ENCODE data around the gene MKRN2OS.
"Not testable (repeated sequence)": the region's sequence is repeated elsewhere in the genome, so short reads cannot be mapped to it uniquely, and the experiment has no call there.

The MKRN2OS gene

DNA sequence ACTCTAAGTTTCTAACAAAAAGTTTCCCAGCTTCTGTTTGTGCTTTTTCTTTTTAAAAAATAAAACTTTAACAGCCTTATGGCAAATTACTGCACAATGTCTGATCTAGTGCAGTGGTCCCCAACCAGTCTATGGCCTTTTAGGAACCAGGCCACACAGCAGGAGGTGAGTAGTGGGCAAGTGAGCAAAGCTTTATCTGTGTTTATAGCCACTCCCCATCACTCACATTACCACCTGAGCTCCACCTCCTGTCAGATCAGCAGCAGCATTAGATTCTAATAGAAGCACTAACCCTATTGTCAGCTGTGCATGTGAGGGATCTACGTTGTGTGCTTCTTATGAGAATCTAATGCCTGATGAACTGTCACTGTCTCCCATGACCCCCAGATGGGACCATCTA is 17.2 kb upstream of the MKRN2OS start:
- in situ Hi-C loops (cut with HindIII; ENCODE audit: low sequenced_read_pairs): no loop called here

DNA sequence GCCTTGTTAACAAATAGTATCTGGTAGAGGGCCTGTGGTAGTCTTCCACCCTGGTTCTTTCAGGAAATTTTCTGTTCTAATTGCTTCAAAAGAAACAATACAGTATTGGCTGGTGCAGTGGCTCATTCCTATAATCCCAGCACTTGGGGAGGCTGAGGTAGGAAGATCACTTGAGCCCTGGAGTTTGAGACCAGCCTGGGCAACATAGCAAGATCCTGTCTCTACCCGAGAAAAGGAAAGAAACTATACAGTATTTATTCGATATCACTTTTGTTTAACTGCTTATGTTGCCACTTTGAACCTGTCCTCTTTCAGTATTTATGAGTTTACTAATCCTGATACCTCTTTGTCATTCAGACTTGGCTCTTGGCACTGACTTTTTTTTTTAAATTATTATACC is 16.1 kb upstream of the MKRN2OS start:
- in situ Hi-C loops (cut with HindIII; ENCODE audit: low sequenced_read_pairs): no loop called here

DNA sequence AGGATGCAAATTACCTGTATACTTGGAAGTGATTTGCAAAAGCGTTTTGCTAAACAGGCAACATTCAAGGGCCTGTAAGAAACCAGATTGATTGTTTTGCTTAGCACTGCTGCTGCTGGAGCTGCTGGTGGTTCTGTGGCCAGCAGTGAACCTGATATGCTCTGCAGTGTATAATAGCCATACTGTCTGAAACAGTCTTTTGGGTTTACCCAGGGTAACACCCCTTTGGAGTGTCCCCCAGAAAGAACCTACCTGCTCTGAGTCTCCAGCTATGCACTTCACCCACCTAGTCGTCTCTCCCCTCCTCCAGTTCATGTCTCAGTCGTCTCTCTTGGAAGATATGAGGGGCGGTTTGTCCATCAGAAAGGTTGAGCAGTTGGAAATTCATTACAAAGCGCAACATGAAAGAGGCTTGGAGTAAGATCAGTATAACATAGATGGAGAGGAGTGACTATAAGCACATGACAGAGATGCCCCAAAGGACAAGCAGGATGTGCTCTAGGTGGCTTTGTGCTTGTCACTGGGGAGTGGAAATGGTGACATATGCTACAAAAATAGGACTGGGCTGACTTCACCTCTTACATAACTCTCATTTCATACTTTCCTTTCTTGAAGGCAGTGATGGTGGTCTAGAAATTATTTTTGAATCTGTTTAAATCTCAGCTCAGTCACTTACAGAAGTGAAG is 15.3 kb upstream of the MKRN2OS start:
- in situ Hi-C loops (cut with HindIII; ENCODE audit: low sequenced_read_pairs): no loop called here

DNA sequence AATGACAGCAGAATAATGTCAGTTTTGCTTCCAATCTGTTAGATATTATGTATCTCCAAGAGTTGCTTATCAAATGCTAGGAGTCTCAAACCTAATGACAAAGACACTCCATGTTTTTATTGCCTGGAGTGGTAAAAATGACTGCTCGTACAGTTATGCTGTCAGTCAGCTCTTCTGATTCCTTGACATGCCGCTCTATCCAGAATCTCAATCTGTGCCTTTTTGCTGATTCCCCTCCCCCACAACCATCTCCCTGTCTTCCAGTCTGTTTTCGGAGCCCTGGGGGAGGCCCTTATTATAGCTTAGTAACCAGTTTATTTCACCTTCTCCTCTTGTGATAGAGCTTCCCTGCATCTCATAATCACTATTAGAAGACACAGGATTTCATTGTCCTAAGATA is 14.2 kb upstream of the MKRN2OS start:
- in situ Hi-C loops (cut with HindIII; ENCODE audit: low sequenced_read_pairs): loop anchor here (5.0 kb wide), 1 partner anchor 37 kb away; no protein-coding TSS in a partner anchor

DNA sequence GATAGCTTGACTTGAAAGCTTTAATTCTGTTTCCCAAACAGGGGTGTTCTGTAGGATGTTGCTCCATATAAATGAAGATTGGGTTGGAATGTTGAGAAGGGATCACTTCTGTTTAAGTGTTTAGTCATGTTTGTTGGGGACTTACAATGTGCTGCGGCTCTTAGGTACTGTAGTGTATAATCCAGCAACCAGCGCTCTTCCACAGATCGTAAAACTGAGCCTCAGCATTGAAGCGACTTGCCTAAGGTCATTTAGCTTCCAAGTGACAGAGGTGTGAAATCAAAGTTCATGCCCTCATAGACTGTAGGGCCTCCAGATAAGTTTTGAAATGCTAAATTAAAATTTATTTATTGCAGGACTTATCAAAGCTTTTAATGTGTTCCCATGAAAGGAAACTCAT is 13.4 kb upstream of the MKRN2OS start:
- in situ Hi-C loops (cut with HindIII; ENCODE audit: low sequenced_read_pairs): loop anchor here (5.0 kb wide), 1 partner anchor 36 kb away; no protein-coding TSS in a partner anchor

DNA sequence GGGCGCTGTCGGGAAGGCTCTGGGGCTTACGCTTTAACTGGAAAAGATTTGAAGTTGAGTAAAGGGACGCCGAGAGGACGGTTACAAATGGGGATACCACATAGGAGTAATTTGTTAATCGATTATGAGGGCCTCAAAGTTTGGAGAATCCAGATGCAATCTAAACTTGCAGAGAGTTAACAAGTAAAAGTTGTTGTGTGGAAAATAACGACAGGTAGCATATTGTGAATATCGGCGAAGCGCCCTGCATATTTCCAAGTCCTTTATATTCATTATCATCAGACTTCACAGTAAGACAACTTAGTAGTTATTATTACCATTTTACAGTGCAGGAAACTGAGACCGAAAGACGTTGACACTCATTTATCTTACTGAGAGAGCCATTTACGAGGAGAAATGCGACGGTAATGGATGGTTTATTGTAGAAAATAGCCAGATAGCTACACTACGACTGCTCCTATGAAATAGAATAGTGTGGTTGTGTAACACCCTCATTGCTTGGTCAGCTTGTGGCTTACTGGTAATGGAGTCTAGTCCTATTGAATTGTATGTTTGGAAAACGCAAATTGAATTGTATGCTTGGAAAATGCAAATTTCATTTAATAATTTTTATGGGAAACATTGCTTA is 12.3 kb upstream of the MKRN2OS start:
- in situ Hi-C loops (cut with HindIII; ENCODE audit: low sequenced_read_pairs): loop anchor here (5.0 kb wide), 1 partner anchor 35 kb away; no protein-coding TSS in a partner anchor

DNA sequence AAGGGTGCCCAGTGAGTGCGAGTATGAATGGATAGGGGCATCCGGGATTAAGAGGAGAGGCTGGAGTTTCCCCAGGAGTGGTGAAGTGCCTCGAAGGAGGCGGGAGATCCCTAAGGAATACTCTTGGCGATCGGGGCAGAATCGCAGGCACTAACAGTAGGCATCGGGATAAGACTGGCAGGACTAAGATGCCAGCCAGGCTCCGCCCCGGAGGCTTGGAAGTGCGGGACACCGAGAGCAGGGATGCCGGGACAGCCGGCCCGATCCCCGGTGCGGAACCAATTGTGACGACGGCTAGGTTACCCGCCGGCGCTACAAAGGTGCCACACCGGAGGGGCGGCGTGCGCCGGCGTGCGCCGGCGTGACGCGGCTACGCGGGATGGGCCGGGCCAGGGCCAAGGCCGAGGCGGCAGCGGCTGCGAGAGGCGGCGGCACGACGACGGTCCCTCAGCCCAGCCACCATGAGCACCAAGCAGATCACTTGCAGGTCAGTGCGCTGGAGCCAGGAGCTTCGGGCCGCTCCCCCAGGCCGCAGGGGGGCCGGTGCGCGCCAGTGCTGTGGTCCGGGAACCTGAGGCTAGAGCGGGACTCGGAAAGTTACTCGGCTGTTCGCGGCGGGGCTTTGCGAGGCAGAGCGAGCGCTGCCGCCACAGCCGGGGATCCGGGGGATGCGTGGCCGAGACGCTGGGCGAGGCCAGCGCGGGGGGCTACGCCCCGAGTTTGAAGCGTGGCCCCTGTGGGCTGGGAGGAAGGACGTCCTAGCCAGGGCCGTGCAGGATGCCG is 11.6 kb upstream of the MKRN2OS start, which contains the start of gene MKRN2:
TSS of gene MKRN2 (plus strand) at position 398 of the 783 bp plus-strand sequence. CDS start at position 462, 64 bp downstream.
- in situ Hi-C loops (cut with HindIII; ENCODE audit: low sequenced_read_pairs): loop anchor here (5.0 kb wide), 1 partner anchor 35 kb away; no protein-coding TSS in a partner anchor

DNA sequence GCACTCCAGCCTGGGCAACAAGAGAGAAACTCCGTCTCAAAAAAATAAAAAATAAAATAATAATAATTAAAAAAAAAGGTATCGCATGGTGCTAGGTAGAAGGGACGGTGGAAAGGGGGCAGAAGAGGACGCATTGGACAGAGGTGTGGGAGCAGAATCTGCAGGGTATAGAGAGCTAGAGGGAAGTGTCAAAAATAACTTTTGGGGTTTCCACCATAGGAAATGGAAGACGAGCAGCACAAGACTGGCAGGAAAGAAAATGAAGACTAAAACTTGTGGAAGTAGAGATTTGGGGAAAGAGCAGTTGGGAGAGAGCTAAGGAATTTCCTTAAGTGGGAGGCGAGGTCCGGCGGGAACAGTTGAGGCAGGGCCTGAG is 11.0 kb upstream of the MKRN2OS start:
- in situ Hi-C loops (cut with HindIII; ENCODE audit: low sequenced_read_pairs): loop anchor here (5.0 kb wide), 1 partner anchor 34 kb away; no protein-coding TSS in a partner anchor

DNA sequence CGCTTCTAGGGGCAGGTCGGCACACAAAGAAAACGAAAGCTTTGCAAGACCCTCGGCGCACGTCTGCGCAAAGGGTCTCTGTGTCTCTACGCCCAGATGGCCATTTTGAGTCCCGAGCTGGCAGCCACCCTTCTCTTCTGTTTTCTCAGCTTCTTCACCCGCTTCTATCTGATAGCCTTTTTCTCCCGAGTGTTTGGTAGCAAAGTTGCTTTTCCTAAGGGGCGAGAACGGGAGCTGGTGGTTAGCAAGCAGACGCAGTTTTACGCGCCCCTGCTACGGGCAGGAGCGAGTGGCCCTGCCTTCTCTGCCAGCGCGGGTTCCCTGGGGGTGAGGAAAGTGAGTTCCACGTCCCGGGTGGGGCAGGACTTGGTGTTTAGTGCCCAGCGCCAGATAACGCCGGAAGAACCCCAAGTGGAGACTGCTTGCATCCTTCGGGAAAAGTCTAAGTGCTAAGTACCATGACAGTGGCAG is 8.7 kb upstream of the MKRN2OS start:
- in situ Hi-C loops (cut with HindIII; ENCODE audit: low sequenced_read_pairs): no loop called here

DNA sequence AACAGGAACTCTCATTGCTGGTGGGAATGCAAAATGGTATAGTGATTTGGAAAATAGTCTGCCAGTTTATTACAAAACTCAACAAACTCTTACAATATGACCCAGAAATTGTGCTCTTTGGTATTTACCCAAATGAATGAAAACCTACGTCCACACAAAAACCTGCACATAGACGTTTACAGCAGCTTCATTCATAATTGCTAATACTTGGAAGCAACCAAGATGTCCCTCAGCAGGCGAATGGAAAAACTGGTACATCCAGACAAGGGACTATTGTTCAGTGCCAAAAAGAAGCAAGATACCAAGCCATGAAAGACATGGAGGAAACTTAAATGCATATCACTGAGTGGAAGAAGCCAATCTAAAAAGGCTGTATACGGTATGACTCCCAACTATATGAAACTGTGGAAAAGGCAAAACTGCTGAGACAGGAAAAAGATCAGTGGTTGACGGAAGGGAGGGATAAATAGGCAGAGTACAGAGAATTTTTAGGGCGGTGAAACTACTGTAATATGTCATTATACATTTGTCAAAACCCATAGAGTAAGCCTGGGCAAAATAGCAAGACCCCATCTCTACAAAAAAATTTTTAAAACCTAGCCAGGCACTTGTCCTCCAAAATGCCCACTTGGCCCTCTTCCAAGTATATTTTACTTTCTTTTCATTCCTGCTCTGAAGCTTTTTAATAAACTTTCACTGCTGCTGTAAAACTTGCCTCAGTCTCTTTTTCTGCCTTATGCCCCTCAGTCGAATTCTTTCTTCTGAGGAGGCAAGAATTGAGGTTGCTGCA is 4.9 kb upstream of the MKRN2OS start:
- in situ Hi-C loops (cut with HindIII; ENCODE audit: low sequenced_read_pairs): no loop called here

DNA sequence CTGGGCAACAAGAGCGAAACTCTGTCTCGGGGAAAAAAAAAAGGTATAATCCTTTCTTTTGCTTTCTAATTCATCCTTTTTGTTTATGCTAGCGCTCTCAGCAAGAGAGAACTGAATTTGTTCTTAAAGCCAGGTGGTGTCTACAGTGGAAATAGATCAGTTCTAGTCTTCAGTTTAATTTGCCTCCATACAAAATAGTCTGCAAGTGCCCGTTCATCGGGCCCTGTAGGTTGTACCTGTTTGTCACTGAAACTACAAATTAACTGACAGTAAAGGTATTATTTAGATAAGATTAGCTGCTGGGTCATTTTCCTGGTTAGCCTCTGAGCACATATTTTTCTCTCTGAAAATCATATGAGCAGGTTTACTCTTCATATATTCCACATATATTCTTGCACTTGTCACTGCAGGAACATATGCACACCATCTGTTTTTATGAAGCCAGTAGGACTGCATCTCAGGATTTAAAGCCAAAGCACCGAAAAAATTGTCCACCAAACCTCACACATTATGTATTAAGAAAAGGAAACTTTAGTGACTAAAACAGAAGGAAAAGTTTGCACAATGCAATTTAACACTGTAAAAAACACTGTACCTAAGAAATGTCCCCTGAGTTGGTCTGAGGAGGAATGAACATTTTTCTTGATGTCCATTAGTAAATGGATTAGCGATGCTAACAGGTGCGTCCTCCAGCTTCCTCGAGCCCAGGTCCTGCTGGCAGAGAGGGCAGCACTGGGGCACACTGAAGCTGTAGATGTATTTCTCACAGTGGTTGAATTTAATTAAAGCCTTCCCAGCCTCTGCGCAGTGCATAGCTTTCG is 437 bp downstream of the MKRN2OS start:
- in situ Hi-C loops (cut with HindIII; ENCODE audit: low sequenced_read_pairs): no loop called here

DNA sequence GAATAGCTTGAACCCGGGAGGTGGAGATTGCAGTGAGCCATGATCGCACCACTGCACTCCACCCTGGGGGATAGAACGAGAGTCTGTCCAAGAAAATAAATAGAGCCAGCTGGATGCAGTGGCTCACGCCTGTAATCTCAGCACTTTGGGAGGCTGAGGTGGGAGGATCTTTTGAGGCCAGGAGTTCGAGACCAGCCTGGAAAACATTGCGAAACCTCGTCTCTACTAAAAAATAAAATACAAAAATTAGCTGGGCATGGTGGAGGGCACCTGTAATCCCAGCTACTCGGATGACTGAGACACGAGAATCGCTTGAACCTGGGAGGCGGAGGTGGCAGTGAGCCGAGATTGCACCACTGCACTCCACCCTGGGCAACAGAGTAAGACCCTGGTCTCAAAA is 1.8 kb downstream of the MKRN2OS start:
- in situ Hi-C loops (cut with HindIII; ENCODE audit: low sequenced_read_pairs): not testable (repeated sequence)

DNA sequence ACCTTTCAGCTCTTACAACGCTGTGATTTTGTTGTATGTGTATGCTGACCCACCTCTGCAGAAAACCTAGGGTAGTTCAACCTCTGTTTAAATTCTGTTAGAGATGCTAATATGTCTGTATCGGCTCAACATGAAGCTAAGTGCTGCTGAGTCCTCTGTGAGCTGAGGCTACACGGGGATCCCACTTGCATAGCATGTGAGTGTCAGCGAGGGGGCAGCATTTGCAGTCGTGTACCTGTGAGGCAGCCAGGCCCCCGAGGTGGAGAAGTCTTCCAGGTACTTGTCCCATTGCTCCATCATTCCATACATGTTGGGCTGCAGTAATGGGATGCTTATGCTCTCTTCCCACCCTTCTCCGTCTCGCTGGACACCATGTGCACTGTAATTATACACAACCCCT is 3.7 kb downstream of the MKRN2OS start:
- in situ Hi-C loops (cut with HindIII; ENCODE audit: low sequenced_read_pairs): no loop called here

DNA sequence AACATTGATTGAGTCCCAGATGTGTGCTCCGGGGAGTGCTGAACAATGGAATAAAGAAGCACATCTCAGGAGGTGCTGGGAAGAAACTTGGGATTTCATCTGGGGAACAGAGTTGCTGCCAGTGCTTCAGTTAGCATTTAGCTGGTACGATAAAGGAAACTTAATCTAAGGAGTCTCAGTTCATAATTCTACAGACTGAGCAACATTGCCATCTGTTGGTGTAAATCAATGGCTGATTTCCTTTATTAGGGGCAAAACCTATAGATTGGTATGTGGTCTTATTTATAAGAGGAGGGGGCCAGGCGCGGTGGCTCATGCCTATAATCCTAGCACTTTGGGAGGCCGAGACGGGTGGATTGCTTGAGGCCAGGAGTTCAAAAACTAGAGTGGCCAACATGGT is 8.9 kb downstream of the MKRN2OS start:
- in situ Hi-C loops (cut with HindIII; ENCODE audit: low sequenced_read_pairs): no loop called here

DNA sequence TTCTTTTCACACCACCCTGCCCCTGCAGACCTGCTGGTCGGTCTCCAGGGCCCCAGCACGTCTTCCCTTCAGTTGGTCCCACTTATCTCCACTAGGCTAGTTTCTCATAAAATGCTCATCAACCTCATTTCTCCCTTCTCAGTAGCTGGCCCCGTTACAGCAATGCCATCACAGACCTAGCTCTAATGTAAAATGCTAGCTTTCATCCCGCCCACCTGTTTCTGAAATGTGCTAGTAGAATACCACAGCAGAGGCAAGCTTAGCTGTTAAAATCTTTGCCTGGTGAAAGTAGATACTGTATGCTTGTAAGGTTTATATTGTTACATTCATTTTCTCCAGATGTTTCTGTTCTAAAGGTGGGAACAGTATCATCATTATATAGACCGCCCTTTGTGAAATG is 13.1 kb downstream of the MKRN2OS start:
- in situ Hi-C loops (cut with HindIII; ENCODE audit: low sequenced_read_pairs): no loop called here

DNA sequence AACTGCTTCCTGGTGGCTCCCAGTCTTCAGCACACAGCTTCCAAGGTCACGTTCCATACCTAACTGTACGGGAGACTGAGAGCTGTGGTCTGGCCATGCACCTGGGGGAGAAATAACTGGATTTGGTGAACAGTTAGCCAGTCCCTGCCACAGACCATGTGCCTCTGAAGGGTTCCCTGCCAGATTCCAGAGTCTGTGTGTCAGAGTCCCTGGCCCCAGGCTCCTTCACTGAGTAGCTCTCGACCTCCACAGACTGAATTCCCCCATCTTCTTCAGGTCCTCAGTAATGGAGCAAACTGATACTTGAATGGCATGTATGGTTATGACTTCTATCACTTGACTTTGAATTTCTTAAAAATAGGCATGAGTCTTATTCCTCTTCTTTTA is 17.5 kb downstream of the MKRN2OS start:
- in situ Hi-C loops (cut with HindIII; ENCODE audit: low sequenced_read_pairs): no loop called here

DNA sequence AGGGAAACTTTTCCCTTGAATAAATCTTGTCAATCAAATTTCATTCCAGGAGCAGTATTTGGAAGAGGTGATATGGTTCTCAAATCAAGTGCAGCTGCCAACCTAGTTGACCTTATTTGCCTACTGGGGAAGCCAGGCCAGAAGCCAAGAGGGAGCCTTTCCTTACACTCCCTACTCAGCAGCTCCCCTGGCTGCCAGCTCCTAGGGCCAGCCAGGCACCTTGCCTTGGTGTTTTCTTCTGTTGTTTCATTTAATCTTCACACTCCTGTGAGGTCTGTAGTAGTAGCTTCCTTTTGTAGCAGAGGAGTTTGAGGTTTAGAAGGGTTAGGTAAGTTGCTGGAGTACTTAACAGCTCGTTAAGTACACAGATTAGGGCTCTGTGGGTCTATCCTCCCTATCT is 22.6 kb downstream of the MKRN2OS start:
- in situ Hi-C loops (cut with HindIII; ENCODE audit: low sequenced_read_pairs): loop anchor here (5.0 kb wide), 1 partner anchor 35 kb away; the partner anchor contains the start of gene MKRN2

DNA sequence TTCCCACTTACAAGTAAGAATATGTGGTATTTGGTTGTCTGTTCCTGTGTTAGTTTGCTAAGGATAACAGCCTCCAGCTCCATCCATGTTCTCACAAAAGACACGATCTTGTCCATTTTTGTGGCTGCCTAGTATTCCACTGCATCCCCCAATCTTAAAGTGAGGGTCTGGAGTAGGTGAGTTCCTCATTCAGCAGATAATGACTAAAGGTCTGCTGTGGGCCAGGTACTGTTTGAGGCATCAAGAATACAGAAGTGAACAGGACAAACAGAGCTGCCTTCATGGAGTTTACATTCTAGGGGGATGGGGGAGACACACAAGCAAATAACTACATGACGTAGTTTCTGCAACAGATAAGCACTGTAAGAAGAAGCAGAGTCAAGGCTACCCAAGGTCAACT is 24.3 kb downstream of the MKRN2OS start:
- in situ Hi-C loops (cut with HindIII; ENCODE audit: low sequenced_read_pairs): loop anchor here (5.0 kb wide), 1 partner anchor 36 kb away; the partner anchor contains the start of gene MKRN2

DNA sequence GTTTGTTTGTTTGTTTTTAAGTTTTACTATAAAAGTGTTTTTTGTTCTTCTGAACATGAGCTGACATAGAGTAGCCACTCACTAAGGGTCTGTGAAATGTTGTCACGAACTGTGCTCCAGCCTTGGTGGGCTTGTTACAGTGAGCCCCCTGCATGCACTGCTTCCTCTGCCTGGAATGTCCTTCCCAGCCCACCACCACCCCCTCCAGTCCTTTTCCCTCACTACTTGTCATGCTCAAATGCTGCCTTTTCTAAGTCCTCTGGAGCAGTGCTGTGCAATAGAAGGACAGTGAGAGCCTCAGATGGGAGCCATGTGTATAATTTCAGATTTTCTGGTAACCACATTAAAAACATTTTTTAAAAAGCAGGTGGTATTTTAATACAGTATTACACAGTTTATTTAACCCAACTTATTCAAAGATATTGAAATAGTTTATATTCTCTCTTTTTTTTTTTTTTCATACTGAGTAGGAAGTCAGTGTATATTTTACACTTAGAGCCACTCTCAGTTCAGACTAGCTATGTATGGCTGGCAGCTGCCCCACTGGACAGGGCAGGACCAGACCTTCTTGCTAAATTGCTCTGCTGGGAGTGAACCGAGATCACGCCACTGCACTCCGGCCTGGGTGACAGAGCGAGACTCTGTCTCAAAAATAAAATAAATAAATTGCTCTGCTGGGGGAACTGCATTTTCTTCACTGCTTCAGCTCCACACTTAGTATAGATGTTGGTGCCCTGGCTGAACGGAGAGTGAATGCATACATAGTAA is 26.9 kb downstream of the MKRN2OS start:
- in situ Hi-C loops (cut with HindIII; ENCODE audit: low sequenced_read_pairs): no loop called here
